Embryonic facial prominence (tissue), 1 donor: ENCODE data around the gene DPH6.
"Not testable (repeated sequence)": the region's sequence is repeated elsewhere in the genome, so short reads cannot be mapped to it uniquely, and the experiment has no call there.

Experiments used
- DNase-seq: peaks from one replicate; pipeline ENCODE4 v3.0.0-alpha.2; 2016; ENCODE audit errors: extremely low spot score

The DPH6 gene

DNA sequence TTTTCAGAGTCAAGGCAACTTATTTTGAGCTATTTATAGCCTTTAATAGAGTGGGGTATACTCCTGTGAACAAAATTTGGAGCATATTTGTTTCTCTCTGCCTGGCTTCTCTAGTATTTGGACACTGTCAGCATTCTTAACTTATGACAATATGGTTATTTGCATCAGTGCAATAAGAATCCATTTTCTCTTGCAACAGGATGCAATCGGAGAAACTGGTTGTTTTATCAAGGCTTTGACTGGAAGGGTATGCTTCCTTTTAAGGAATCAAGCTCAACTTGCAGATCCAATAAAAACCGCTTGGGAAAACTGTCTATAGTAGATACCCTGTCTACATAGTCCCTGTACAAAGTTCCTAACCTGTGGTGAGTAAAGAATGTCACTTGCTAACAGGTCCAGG lies 106.7 kb downstream of the DPH6 start:
- peak; percentile 11 for DNase-seq

DNA sequence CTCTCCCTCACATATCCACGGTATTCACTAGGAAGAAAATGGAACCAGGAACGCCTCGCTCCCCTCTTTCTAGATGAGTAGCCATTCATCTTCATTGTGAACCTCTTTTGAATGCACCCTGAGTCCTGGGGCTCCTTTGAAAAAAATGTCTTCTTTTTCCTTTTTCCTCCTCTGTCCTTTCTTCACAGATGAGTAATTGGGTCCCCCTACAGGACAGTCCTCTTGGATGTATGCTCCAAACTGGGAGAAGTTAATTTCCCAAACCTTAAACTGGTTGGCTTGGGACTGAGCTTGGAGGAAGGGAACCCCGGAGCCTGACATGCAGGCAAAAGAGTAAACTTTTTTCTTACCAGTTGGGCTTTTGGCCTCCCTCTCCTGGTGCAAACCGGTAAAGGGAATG lies 108.8 kb downstream of the DPH6 start:
- DNase-seq = no peak

DNA sequence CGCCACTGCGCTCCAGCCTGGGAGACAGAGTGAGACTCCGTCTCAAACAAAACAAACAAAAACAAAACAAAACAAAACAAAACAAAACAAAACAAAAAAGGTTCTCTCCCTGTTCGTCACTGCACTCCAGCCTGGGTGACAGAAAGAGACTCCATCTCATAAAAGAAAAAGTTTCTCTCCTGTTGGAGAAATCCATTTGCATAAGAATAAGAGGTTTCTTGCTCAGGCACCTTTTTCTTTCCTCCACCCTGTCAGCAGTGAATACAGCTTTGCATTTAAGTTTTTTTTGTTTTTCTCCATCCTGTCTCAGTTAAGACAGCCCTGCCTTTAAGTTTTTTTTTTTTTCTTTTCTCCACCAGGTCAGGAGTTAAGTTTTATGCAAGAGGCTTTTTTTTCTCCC lies 109.5 kb downstream of the DPH6 start:
- no peak for DNase-seq

DNA sequence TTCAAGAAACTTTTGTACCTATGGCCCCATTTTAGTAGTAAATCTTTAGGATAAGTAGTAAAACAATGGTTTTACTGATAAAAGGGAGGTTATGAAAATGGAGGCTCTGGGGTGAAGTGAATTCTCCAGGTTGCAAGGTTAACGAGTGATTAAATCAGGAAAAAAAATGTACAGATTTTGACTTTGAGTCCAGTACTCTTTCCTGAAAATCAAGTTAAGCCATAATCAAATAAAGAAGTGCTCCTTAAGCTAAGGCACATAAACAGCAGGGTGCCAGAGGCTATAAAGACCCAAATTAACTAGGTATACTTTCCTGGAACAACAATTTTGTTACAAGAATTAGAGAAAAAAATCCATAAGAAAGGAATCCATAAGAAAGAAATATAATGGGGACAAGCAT lies 114.7 kb downstream of the DPH6 start:
- DNase-seq = no peak

DNA sequence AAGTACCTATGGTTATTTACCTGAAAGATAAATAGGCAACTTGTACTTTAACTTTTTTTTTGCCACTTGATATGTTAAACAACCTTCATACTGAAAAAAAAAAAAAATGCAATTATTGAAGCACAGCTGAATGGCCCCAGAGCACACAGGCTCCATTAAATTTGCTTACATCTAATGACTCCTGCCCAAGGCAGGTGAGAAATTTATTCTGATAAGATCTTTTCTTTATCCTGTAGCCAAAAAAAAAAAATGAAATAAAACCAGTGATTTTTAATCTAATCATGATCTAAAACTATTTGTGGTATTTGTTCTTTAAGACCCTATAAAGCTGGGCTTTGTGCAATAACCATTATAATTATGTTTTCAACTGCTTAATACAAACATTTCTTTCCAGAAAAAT lies 115.7 kb downstream of the DPH6 start:
- no peak for DNase-seq

DNA sequence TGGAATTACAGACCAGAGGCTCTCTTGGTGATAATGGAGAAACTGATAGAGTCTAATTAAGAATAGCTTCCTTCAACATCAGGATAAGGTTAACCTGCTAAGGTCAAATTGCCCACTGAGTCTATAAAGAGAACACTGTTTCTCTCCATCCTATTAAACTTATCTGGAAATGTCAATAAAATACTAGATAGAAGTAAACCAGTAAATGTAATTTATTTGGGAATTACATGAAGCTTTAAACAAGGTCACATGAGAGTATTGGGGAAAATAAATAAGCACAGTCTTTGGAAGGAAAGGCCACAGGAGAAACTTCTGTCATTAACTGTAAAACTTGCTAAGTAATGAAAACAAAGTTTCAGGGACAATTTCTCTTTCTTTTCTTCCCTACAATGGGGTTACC lies 118.5 kb downstream of the DPH6 start:
- DNase-seq = no peak

DNA sequence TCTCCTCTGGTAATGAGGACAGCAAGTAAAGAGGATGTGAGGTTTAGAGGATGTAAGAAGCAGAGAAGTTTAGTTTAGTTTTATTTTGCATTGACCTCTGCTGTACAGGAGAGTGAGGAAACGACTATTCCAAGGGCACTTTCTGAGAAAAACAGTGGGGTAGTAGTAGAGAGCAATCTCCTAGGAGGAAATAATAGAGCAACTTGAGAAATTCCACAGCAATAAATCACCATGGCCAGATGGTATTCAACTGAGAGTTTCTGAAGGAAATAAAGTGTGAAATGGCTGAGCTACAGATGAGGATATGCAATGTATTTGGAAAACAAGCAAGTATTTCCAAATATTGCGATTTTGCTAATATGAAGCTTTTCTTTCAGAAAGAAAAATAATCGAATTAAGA lies 118.9 kb downstream of the DPH6 start:
- DNase-seq = no peak

DNA sequence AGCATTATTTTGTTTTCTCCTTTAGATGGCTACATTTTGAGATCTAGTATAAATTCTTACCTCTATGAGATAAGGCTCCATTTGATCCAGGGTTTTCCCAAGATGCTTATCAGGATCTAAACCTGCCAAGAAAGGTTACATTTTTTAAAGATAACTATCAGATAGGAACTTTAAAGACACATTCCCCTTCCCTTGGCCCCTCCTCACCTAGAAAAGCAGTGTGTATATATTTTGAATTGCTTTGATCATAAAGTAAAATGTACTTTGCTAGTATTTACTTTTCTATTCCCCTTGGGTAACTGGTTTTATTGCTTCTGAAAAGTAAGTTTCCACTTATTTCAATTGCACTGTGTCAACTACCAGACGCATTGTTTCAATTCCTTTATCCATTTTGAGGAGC lies 135.2 kb downstream of the DPH6 start:
- no peak for DNase-seq

DNA sequence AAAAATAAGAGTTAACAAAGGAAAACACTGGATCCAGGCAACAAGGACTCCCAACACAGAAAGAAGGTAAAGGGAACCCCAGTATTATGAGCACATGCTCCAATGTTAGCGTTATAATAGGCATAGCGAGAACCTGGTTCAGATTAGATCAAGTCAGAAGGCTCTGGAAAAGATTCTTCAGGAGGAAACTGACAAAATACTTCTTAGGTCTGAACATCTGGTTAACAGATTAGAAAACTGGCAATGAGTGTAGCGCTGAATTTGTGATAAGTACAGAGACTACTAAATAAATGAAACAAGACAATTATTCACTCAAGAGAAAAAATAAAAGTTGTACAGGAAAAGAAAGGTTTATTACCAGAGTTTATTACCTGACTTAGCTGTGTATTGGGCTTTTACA lies 146.1 kb downstream of the DPH6 start:
- DNase-seq = no peak

DNA sequence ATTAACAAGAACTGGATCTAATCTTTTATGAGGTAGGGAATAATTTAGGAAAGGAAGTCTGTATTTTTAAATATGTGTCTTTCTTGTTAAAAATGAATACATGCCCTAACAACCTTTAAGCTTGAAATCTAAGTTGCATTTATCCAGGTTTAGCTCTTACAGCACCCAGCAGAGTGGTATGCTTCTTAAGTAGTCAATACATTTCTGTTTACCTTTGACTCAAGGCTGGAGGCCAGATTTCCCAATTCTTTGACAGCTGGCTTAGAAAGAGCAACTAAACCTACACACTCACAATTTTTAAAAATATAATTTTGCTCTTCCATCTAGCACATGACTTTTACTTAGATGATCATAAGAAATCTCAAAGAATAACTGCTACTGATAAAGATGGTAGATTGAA lies 148.9 kb downstream of the DPH6 start:
- DNase-seq = no peak

DNA sequence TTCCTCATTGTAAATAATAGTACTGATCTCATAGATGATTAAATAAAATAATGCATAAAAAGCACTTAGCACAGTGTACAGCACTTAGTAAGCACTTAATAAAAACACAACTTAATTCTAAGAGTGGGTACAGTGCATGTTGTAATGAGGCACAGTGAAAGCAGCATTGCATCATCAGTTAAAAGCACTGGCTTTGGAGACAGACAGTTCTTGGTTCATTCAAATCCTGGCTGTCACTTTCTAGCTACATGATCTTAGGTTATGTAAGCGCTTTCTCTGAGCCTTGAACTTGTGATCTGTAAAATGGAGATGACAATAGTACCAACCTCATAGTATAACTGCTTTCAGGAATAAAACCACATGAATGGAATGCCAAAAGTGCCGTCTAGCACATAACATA lies 151.5 kb downstream of the DPH6 start:
- no peak for DNase-seq

DNA sequence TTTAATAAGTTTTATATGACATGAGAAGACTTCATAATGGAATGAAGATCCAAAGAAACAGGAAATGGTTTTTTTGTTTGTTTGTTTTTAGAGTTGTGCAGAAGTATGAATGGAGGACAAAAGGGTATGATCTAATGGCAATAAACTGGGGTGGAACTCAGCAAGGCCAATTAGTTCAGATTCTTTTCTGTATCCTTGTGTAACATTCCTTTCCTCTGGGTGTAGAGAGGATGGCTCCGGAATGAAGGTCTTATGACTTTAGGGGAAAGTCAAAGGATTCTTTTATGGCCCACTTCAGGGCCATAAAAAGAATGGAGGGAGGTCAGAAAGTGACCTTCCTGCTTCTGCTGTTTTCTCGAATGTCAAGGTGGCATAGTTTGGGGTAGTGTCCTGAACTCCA lies 152.6 kb downstream of the DPH6 start:
- DNase-seq = no peak

DNA sequence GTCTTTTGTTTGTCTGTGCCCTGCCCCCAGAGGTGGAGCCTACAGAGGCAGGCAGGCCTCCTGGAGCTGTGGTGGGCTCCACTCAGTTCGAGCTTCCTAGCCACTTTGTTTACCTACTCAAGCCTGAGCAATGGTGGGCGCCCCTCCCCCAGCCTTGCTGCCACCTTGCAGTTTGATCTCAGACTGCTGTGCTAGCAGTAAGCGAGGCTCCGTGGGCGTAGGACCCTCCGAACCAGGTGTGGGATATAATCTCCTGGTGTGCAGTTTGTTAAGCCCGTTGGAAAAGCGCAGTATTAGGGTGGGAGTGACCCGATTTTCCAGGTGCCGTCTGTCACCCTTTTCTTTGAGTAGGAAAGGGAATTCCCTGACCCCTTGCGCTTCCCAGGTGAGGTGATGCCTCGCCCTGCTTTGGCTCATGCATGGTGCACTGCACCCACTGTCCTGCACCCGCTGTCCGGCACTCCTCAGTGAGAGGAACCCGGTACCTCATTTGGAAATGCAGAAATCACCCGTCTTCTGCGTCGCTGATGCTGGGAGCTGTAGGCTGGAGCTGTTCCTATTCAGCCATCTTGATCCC lies 154.5 kb downstream of the DPH6 start:
- DNase-seq = not testable (repeated sequence)

DNA sequence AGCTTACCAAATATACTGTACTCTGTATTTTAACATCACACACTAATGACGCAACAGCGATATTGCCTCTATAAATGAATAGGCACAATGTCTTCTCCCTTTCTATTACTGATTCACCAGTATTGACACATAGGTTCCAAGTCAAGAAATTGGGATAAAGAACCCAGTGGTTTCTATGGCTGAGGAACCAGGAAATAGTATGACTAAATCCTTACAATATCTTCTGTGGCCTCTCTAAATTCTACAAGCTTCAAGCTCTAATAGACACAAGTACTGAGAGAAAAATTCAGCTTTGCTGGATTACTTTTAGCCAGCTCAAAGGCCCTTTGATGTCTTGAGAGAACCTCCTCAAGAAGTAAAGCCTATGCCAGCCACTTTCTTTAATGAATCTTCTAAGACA lies 162.5 kb downstream of the DPH6 start:
- DNase-seq = no peak

DNA sequence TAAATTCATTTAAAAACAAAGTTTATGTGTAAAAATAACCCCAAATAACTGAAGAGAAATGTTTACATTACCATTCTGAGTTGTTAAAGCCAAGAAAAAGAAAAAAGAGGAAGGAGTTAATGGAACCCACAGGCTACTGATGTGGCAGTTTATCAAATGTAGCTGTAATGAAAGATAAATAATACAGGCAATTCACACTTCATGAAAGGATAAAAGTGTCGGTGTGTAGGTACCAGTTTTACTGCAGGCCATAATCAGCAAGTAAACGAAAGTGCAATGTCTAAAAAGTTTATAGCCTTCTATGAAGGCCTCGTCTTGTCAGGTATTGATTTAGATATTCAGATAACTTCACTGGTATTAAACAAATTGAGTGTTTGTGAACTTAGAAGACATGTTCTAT lies 164.6 kb downstream of the DPH6 start:
- no peak for DNase-seq

DNA sequence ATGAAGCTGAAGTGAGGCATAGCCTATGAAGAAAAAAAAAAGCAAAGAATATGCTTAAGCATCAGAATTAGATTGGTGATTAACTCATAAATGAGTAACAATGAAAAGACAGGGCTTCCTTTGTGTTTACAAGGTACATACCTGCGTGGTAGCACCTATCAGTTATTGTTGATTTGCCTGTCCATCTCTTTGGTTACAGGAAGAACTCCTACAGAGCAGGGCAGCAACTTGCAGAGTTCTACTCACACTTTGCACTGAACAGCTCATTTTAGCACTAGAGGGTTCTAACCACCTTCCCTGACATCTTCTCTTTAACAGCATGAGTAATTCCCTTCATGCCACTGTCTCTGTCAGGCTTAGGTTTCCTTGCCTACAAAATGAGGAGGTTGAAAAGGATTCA lies 166.0 kb downstream of the DPH6 start:
- DNase-seq = no peak

DNA sequence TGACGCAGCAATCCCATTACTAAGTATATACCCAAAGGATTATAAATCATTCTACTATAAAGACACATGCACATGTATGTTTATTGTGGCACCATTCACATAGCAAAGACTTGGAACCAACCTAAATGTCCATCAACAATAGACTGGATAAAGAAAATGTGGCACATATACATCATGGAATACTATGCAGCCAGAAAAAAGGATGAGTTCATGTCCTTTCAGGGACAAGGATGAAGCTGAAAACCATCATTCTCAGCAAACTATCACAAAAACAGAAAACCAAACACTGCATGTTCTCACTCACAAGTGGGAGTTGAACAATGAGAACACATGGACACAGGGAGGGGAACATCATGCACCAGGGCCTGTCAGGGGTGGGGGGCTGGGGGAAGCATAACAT lies 167.5 kb downstream of the DPH6 start:
- not testable (repeated sequence) for DNase-seq

DNA sequence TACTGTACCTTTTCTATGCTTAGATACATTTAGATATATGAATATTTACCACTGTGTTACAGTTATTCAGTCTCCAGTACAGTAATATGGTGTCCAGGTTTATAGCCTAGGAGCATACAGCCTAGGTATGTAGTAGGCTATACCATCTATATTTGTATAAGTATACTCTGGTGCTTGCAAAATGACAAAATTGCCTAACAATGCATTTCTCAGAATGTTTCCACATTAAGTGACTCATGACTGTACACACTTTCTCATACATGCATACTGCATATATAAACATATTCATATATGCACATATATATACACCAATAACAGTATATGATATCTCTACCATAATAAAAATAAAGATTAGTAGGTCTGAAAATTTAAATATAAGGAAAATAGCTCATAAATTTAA lies 169.3 kb downstream of the DPH6 start:
- no peak for DNase-seq

DNA sequence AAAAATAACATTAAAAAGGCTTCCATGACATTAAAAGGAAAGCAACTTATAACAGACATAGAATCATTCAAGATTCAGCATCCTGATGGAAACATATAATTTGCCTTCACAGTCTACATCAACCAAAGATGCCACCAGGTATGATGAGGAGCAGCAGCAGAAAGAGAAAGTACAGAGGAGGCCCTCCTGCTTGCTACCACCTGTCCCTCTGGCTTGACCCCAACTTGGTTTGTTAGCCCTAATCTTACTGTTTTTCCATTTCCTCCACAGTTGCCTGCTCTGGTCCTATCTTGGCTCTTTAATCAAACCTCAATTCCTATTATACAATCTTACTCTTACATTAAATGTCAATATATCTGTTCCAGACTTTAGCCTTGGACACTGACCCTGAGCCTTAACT lies 171.3 kb downstream of the DPH6 start:
- DNase-seq = no peak

DNA sequence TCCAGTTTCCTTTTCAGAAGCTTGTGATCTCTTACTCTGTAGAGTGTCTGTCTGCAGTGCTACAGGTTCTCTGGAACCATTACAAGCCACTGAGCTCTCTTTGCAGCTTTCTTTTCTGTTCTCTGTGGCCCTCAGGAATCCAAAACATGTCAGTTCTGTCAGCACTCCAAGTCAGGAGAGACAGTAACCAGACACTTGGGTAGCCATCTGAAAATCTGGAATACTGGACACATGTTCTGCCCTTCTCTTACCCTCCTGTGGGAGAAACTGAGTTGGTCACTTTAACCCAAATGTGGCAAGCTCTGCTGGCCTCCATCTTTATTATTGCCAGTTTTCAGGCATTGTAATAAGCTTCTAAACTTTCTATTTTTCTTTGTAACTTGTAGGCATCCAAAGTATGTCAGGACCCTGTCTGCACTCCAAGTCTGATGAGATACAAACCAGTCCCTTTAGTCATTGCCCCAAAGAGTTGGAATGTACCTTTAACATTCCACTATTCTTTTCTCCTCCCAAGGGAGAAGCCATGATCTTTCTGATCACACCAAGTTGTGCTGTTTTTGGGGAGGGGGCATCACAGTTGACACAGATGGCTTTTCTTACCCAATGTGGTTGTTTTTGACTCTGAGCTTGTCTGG lies 183.7 kb downstream of the DPH6 start:
- no peak for DNase-seq

DNA sequence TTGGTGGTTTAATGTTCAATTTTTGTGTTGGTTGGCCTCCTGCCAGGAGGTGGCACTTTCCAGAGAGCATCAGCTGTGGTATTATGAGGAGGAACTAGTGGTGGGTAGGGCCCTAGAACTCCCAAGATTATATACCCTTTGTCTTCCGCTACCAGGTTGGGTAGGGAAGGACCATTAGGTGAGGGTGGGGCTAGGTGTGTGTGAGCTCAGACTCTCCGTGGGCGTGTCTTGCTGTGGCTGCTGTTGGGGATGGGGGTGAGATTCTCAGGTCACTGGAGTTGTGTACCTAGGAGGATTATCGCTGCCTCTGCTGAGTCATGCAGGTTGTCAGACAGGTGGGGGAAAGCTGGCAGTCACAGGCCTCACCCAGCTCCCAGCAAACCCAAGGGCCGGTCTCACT lies 187.1 kb downstream of the DPH6 start:
- DNase-seq = no peak

DNA sequence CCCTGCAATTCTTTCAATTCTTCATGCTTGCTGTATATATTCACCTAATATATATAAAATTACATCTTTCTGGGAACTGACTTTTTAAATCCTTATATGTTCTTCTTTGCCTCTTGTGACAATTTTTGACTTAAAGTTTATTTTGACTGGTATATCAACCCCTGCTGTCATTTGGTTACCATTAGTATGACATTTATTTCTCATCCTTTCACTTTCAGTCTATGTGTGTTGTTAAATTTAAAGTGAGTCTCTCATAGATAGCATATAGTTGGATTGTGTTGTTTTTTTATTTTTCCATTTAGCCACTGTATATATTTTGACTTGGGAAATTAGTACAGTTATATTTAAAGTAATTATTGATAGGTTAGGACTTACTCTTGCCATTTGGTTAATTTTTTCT lies 194.9 kb downstream of the DPH6 start:
- DNase-seq = no peak

DNA sequence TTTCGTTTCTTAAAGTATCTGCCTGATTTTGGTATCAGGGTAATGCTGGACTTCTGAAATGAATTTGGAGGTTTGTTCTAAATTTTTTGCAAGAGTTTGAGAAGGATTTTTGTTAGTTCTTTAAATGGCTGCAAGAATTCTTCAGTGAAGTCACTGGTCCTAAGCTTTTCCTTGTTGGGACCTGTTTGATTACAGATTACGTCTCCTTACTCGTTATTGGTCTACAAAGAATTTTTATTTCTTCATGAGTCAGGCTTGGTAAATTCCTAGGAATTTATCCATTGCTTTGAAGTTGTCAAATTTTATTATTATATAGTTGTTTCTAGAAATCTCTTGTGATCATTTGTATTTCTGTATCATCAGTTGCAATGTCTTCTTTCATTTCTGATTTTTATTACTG lies 196.0 kb downstream of the DPH6 start:
- no peak for DNase-seq

DNA sequence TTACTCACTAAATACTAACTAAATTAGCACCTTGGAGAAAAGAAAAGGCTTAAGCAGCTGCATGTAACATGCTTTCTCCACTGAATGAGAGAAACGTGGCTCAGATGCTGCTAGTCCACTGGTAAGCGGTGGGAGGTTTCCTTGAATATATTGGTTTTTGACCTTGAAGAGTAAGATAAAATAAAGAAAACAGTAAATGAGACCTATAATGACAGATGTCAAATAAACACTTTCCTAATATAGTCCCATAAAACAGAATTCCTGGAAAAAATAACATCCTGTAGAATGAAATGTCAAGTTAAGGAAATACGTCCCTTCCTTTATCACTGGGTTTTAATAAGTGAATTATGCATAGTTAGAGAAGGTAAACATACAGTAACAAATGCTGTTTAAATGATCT lies 215.0 kb downstream of the DPH6 start:
- no peak for DNase-seq
